HG03354 (cell line): Measurements from ENCODE around the gene FGF22.

Experiments used
- ATAC-seq: cut with Tn5 transposase; IDR thresholded peaks from one replicate; pipeline ENCODE4 v1.9.1; 2021; ENCODE audit warnings: mild to moderate bottlenecking; ENCODE audit not compliant: unreplicated experiment, poor library complexity, severe bottlenecking

FGF22 gene

DNA sequence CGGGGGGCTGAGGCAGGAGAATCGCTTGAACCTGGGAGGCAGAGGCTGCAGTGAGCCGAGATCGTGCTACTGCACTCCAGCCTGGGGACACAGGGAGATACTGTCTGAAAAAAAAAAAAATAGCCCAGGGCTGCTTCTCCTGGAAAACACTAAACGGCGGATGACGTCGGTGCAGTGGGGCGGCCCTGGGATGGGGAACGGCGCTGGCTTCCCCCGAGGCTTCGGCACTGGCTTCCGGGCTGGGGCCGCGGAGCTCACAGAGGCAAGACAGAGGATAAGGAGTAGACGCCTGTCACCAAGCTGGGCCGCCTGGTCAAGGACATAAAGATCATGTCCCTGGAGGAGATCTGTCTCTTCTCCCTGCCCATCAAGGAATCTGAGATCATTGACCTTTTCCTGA, 50.5 kb downstream of the FGF22 start:
- no peak for ATAC-seq
